Esophagus squamous epithelium (tissue), 5 donors: Measurements from ENCODE around the gene CYTH2. TPM values are rescaled to one million over a fixed set of nuclear protein-coding genes. Genes with fewer than 3 reads are reported as not detected.

Experiments
- DNase-seq: peaks from one replicate; lab custom pipeline; 2025; lab: John Stamatoyannopoulos, UW
- H3K27ac ChIP-seq, 4 donors: fragments of 200-600 bp; sonication (generic); one replicate each; pipeline ENCODE4 v1.5.1; 2016 to 2019; ENCODE audit warnings: mild to moderate bottlenecking in 1 of 4
- H3K27me3 ChIP-seq, 4 donors: fragments of 200-600 bp; sonication (generic); 1 replicate in 3 of 4; 2 replicates in 1 of 4; pipeline versions ENCODE4 v1.5.1 to v1.6.0; 2017 to 2021; ENCODE audit warnings: antibody characterized with exemption in 1 of 4
- H3K36me3 ChIP-seq, 3 donors: fragments of 200-600 bp; sonication (generic); one replicate each; pipeline ENCODE4 v1.5.1; 2016 to 2019
- H3K4me1 ChIP-seq, 3 donors: fragments of 200-600 bp; sonication (generic); one replicate each; pipeline ENCODE4 v1.5.1; 2017 to 2019
- H3K4me3 ChIP-seq, 4 donors: fragments of 200-600 bp; sonication (generic); 1 replicate in 3 of 4; 2 replicates in 1 of 4; pipeline ENCODE4 v1.5.1; 2016 to 2019; ENCODE audit warnings: mild to moderate bottlenecking in 2 of 4, moderate library complexity in 1 of 4
- H3K9me3 ChIP-seq, 3 donors: fragments of 200-600 bp; sonication (generic); one replicate each; pipeline ENCODE4 v1.5.1; 2016 to 2019
- CTCF ChIP-seq, 6 experiments: fragments of 450-650 bp in 4 of 6; fragments of 200-600 bp in 2 of 6; sonication (generic) in 2 of 6; IDR thresholded peaks; one replicate each; pipeline ENCODE4 v1.5.1; 2016 to 2019; ENCODE audit warnings: antibody characterized with exemption in 6 of 6, mild to moderate bottlenecking in 4 of 6, moderate library complexity in 4 of 6
- POLR2A ChIP-seq, 4 donors: fragments of 450-650 bp; IDR thresholded peaks; one replicate each; pipeline ENCODE4 v1.6.1; 2017; ENCODE audit warnings: antibody characterized with exemption in 4 of 4, mild to moderate bottlenecking in 4 of 4, moderate library complexity in 3 of 4
- WGBS, 2 donors: methylation state at CpG; one replicate each; pipeline ENCODE4 v1.1.5; 2018; 5-methylcytosine and 5-hydroxymethylcytosine counted together
- intact Hi-C: fragments of 100-400 bp; cut with DNase I; formaldehyde crosslinking; loops from one replicate; pipeline ENCODE4 v1.15.0; 2022
- total RNA-seq, 4 donors: library from RNA; depleted of rRNA; stranded (reverse); fragments of >200 nt; gene quantifications; one replicate each; pipeline ENCODE4 v1.1.0, GENCODE V29; 2016
- donor health status: DM: yes; HTN: yes; CAD: no.

CYTH2 gene
- total RNA-seq, 4 donors from 2014 or later = 40.8 to 101 (median 47.8) TPM

GRCh38 chr19:48470856-48471255, 1.7 kb downstream of the CYTH2 start:
- Histone ChIP-seq H3K9me3 (no peaks in the 10 kb centered on the region), H3K27me3 (no peaks in the 10 kb centered on the region), H3K4me3 (no peak overlapping the region), H3K4me1 (peaks cover 9 to 34% (median 15%) of the 10 kb centered on the region in 3 donors), H3K36me3 (peaks cover 53 to 59% (median 54%) of the 10 kb centered on the region in 3 donors), H3K27ac (no peak overlapping the region)
- 92 to 97% methylated on average over 5 to 6 of the region's 10 CpGs for WGBS, 2 donors
- TF ChIP-seq POLR2A (IDR thresholded peaks at IDR 0.05) (no peak), CTCF (IDR thresholded peaks at IDR 0.05) (no peak)
- DNase-seq = no peak
- intact Hi-C loops = no loop called here

- WGBS, 2 donors = 72 to 100% methylated on average over 3 to 4 of the region's 4 CpGs
- Histone ChIP-seq H3K4me3 (no peak overlapping the region), H3K27ac (no peak overlapping the region), H3K9me3 (no peaks in the 10 kb centered on the region), H3K36me3 (peaks cover 54 to 68% (median 56%) of the 10 kb centered on the region in 3 donors), H3K27me3 (no peaks in the 10 kb centered on the region), H3K4me1 (peaks cover 9 to 34% (median 15%) of the 10 kb centered on the region in 3 donors)
- no peak for DNase-seq
- intact Hi-C loops = no loop called here
- TF ChIP-seq POLR2A (IDR thresholded peaks at IDR 0.05) = no peak
- TF ChIP-seq CTCF (IDR thresholded peaks at IDR 0.05) = no peak
These were observed 2.7 kb downstream of the CYTH2 start for GRCh38 chr19:48471836-48472235.

GRCh38 chr19:48473161-48473966, 4.2 kb downstream of the CYTH2 start:
- DNase-seq = no peak
- 79 to 80% methylated on average over 6 of the region's 14 CpGs for WGBS, 2 donors
- Histone ChIP-seq H3K27me3 (no peaks in the 10 kb centered on the region), H3K4me1 (peaks cover 9 to 29% (median 12%) of the 10 kb centered on the region in 3 donors), H3K36me3 (peaks cover 56 to 84% (median 62%) of the 10 kb centered on the region in 3 donors), H3K9me3 (no peaks in the 10 kb centered on the region), H3K4me3 (no peak overlapping the region), H3K27ac (no peak overlapping the region)
- TF ChIP-seq CTCF (IDR thresholded peaks at IDR 0.05) = no peak
- TF ChIP-seq POLR2A (IDR thresholded peaks at IDR 0.05) = no peak
- intact Hi-C loops = no loop called here

- WGBS, 2 donors = 84 to 85% methylated on average over 9 to 14 of the region's 16 CpGs
- no peaks in the 10 kb centered on the region for H3K9me3 ChIP-seq
- no peak overlapping the region for H3K4me3 ChIP-seq
- no peak for TF ChIP-seq POLR2A (IDR thresholded peaks at IDR 0.05)
- TF ChIP-seq CTCF (IDR thresholded peaks at IDR 0.05) = no peak
- peaks cover 9 to 27% (median 11%) of the 10 kb centered on the region in 3 donors for H3K4me1 ChIP-seq
- intact Hi-C loops = no loop called here
- no peaks in the 10 kb centered on the region for H3K27me3 ChIP-seq
- DNase-seq = no peak
- H3K27ac ChIP-seq = no peak overlapping the region
- peaks cover 60 to 91% (median 65%) of the 10 kb centered on the region in 3 donors for H3K36me3 ChIP-seq
These were observed 5.0 kb downstream of the CYTH2 start for GRCh38 chr19:48474084-48474592.
